MCF 10A (cell line): ENCODE measurements around the gene MFAP4. TPM values are rescaled to one million over a fixed set of nuclear protein-coding genes. Genes with fewer than 3 reads are reported as not detected.

Source experiments
- BruUV-seq: library from RNA; stranded (reverse); fragments of 400-500 nt; replicated peaks from 2 replicates; lab custom pipeline; 2021; lab: Mats Ljungman, UMichigan
- CTCF ChIA-PET: fragments of 300-600 bp; sonication (Branson Sonifier 250); formaldehyde crosslinking; extraction: SDS; loops from one replicate; lab custom pipeline; 2021; ENCODE audit warnings: antibody characterized with exemption, inconsistent platforms; lab: Yijun Ruan, JAX
- POLR2A ChIA-PET: fragments of 300-600, 350-650 bp; sonication (Branson Sonifier 250); formaldehyde crosslinking; extraction: SDS; loops from one replicate; lab custom pipeline; 2020; ENCODE audit warnings: antibody characterized with exemption, inconsistent platforms; lab: Yijun Ruan, JAX
- DNase-seq: peaks from one replicate; pipeline ENCODE4 v3.0.0-alpha.2; 2018; ENCODE audit not compliant: unreplicated experiment
- H3K27ac Mint-ChIP-seq: one replicate; pipeline ENCODE4 v1.8.0; 2022; ENCODE audit warnings: mild to moderate bottlenecking, low read depth, mixed read lengths; ENCODE audit not compliant: unreplicated experiment
- H3K27me3 Mint-ChIP-seq: one replicate; pipeline ENCODE4 v1.8.0; 2022; ENCODE audit warnings: mixed read lengths; ENCODE audit not compliant: insufficient read depth, unreplicated experiment
- H3K36me3 Mint-ChIP-seq: one replicate; pipeline ENCODE4 v1.8.0; 2022; ENCODE audit warnings: mild to moderate bottlenecking, moderate library complexity, mixed read lengths; ENCODE audit not compliant: insufficient read depth, unreplicated experiment
- H3K4me1 Mint-ChIP-seq: one replicate; pipeline ENCODE4 v1.8.0; 2022; ENCODE audit warnings: mixed read lengths; ENCODE audit not compliant: insufficient read depth, unreplicated experiment
- H3K4me3 Mint-ChIP-seq: one replicate; pipeline ENCODE4 v1.8.0; 2022; ENCODE audit warnings: mild to moderate bottlenecking, moderate library complexity, mixed read lengths; ENCODE audit not compliant: unreplicated experiment
- H3K9me3 Mint-ChIP-seq: one replicate; pipeline ENCODE4 v1.8.0; 2022; ENCODE audit warnings: mixed read lengths; ENCODE audit not compliant: unreplicated experiment
- CTCF ChIP-seq: fragments of 200-600 bp; IDR thresholded peaks from one replicate; pipeline ENCODE4 v1.8.0; 2022; ENCODE audit warnings: antibody characterized with exemption, mild to moderate bottlenecking; ENCODE audit not compliant: unreplicated experiment
- intact Hi-C: fragments of 100-400 bp; cut with micrococcal nuclease; formaldehyde crosslinking; loops from 2 replicates; pipeline ENCODE4 v1.14.1; 2022
- total RNA-seq: library from RNA; stranded (reverse); gene quantifications from 2 replicates; pipeline ENCODE4 v1.2.3, GENCODE V29; 2022

MFAP4 gene
- total RNA-seq, 1 experiment from 2014 or later: not detected

DNA sequence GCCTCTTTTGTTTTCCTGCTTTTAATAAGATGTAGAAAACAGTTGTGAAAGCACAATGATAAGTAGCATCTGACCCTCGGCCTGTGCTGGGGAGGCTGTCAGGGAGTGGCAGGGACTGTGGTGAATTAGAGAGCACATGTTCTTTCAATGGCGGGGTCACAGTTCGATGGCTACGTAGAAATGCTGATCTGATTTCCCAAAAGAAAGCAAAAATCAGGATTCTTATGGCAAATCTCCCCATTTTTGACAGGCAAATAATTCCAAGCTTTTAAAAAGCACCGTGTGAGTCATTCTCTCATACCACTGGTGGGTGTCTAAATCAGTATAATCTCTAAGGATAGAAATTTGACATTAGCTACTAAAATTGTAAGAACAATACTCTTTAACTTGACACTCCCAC, 12.9 kb downstream of the MFAP4 start:
- DNase-seq: no peak
- BruUV-seq: no TSS peak
- TF ChIP-seq CTCF: no peak
- Mint-ChIP-seq H3K9me3 (no peaks in the 10 kb centered on the region), H3K27me3 (no peaks in the 10 kb centered on the region), H3K36me3 (peaks cover 1% of the 10 kb centered on the region), H3K4me1 (peaks cover 8% of the 10 kb centered on the region), H3K4me3 (no peak overlapping the region), H3K27ac (no peak overlapping the region)
- ChIA-PET POLR2A (interaction anchor here (0.6 to 0.9 kb wide), 2 partner anchors 15 to 135 kb away, joined by 3 to 4 read pairs; no protein-coding TSS in a partner anchor), CTCF (interaction anchor here (1.4 to 3.9 kb wide), 2 partner anchors 11 to 73 kb away, joined by 4 to 18 read pairs; partner anchors contain the start of gene B9D1)
- intact Hi-C loops: no loop called here

DNA sequence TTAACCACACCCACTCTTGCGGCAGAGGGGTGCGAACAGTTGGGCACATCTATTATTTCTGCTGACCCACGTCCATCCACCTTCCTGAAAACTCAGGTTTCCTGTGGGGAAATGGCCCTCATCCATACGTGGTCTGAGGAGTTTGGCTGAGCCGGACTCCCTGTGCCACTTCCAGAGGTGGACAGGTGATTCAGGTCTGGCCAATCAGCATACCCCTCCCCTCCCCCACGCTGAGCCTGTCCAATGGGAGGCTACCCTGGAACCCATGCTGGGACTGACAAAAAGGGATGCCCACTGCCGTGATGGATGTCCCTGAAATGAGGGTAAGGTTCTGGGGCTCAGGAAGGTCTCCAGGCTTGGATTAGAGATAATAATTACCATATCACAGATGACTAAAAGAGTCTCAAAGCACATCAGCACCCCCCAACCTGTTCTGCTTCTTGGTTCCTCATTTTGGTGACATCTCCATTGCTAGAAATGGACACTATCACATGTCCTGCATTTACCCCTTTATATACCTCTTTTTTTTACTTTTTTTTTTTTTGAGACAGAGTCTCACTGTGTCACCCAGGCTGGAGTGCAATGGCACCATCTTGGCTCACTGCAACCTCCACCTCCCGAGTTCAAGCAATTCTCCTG, 14.0 kb downstream of the MFAP4 start:
- POLR2A ChIA-PET: interaction anchor here (0.5 kb wide), 1 partner anchor 18 kb away, joined by 3 read pairs; no protein-coding TSS in a partner anchor

DNA sequence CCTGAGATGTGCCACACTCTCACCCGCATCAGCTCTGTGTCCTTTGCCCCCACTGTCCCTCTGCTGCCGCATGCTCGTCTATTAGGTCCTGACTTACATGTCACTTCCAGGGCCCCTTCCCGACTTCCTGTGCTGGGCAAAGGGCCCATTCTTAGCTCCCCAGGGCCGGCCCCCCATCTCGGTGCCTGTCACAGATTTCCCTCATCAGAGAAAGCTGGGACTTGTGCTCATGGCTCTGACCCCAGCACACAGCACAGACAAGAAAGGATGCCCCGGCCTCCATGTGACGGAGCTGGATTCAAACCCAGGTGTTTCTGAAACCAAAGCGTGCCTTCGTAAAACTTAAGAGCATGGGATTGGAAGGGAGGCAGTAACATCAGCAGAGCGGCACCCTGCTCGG, 14.6 kb downstream of the MFAP4 start:
- intact Hi-C loops: no loop called here
- POLR2A ChIA-PET: interaction anchor here (0.5 to 0.6 kb wide), 2 partner anchors 17 to 39 kb away, joined by 3 read pairs; no protein-coding TSS in a partner anchor
- Mint-ChIP-seq H3K27me3 (no peaks in the 10 kb centered on the region), H3K9me3 (no peaks in the 10 kb centered on the region), H3K4me3 (no peak overlapping the region), H3K36me3 (no peaks in the 10 kb centered on the region), H3K4me1 (peaks cover 7% of the 10 kb centered on the region), H3K27ac (no peak overlapping the region)
- CTCF ChIA-PET: interaction anchor here (3.9 kb wide), 1 partner anchor 9 kb away, joined by 18 read pairs; the partner anchor contains the start of gene B9D1
- BruUV-seq: no TSS peak
- no peak for TF ChIP-seq CTCF
- DNase-seq: no peak

More for the DNA sequence above, 14.0 kb downstream of the MFAP4 start:
- Mint-ChIP-seq H3K9me3 (no peaks in the 10 kb centered on the region), H3K27me3 (no peaks in the 10 kb centered on the region), H3K27ac (no peak overlapping the region), H3K4me3 (no peak overlapping the region), H3K36me3 (no peaks in the 10 kb centered on the region), H3K4me1 (peaks cover 7% of the 10 kb centered on the region)
- CTCF ChIA-PET: interaction anchor here (0.7 to 3.9 kb wide), 2 partner anchors 10 to 291 kb away, joined by 5 to 18 read pairs; partner anchors contain the start of gene B9D1
- BruUV-seq: no TSS peak
- TF ChIP-seq CTCF: no peak
- no peak for DNase-seq
- intact Hi-C loops: no loop called here

- ChIA-PET CTCF (interaction anchor here (3.9 kb wide), 1 partner anchor 9 kb away, joined by 18 read pairs; the partner anchor contains the start of gene B9D1), POLR2A (interaction anchor here (0.6 kb wide), 1 partner anchor 38 kb away, joined by 3 read pairs; no protein-coding TSS in a partner anchor)
- Mint-ChIP-seq H3K27ac (no peak overlapping the region), H3K4me1 (peaks cover 5% of the 10 kb centered on the region), H3K36me3 (no peaks in the 10 kb centered on the region), H3K4me3 (no peak overlapping the region), H3K9me3 (no peaks in the 10 kb centered on the region), H3K27me3 (no peaks in the 10 kb centered on the region)
- no peak for DNase-seq
- intact Hi-C loops: no loop called here
- no peak for TF ChIP-seq CTCF
- no TSS peak for BruUV-seq
These were observed 15.0 kb downstream of the MFAP4 start for GRCh38 chr17:19372011-19372370.
